ENCODE measurements around the gene SULT1C4.

GRCh38 chr2:108382196-108382595, 4.4 kb downstream of the SULT1C4 start:
- no peak for TF ChIP-seq POLR2A (IDR thresholded peaks at IDR 0.05)
- TF ChIP-seq CTCF (IDR thresholded peaks at IDR 0.05), result no peak
- TF ChIP-seq POLR2AphosphoS5 (IDR thresholded peaks at IDR 0.05), result no peak
